Astrocyte (in vitro differentiated cells and primary cell): ENCODE data around the gene RIGI. TPM values are rescaled to one million over a fixed set of nuclear protein-coding genes. Genes with fewer than 3 reads are reported as not detected.

Experiments used
- DNase-seq: peaks from one replicate; pipeline ENCODE4 v3.0.0-alpha.2; 2010; ENCODE audit warnings: low read depth
- FAIRE-seq: peaks from 2 replicates; lab custom pipeline; 2011; peaks lifted over from hg19 to GRCh38; lab: Jason Lieb, UNC
- H2AFZ ChIP-seq: 2 replicates; pipeline ENCODE4 v1.6.0; 2012; ENCODE audit warnings: low read depth, low read length, inconsistent platforms
- H3K27ac ChIP-seq: 2 replicates; pipeline ENCODE4 v1.5.1; 2011; ENCODE audit warnings: low read depth, low read length, inconsistent platforms
- H3K27me3 ChIP-seq: 2 replicates; pipeline ENCODE4 v1.6.0; 2011; ENCODE audit warnings: low read length, inconsistent platforms; ENCODE audit not compliant: insufficient read depth
- H3K36me3 ChIP-seq: 2 replicates; pipeline ENCODE4 v1.5.1; 2011; ENCODE audit warnings: low read length, inconsistent platforms; ENCODE audit not compliant: insufficient read depth
- H3K4me1 ChIP-seq: 2 replicates; pipeline ENCODE4 v1.5.1; 2011; ENCODE audit warnings: low read length, inconsistent platforms; ENCODE audit not compliant: insufficient read depth
- H3K4me2 ChIP-seq: 2 replicates; pipeline ENCODE4 v1.6.0; 2012; ENCODE audit warnings: low read length, inconsistent platforms
- H3K4me3 ChIP-seq: 2 replicates; pipeline ENCODE4 v1.5.1; 2011; ENCODE audit warnings: low read depth, mild to moderate bottlenecking, low read length, inconsistent platforms; ENCODE audit not compliant: insufficient read depth
- H3K79me2 ChIP-seq: 2 replicates; pipeline ENCODE4 v1.6.0; 2012; ENCODE audit warnings: mild to moderate bottlenecking, low read length, inconsistent platforms; ENCODE audit not compliant: insufficient read depth
- H3K9ac ChIP-seq: 2 replicates; pipeline ENCODE4 v1.6.0; 2012; ENCODE audit warnings: mild to moderate bottlenecking, low read length, inconsistent platforms
- H3K9me3 ChIP-seq: 2 replicates; pipeline ENCODE4 v1.5.1; 2012; ENCODE audit warnings: low read depth, mild to moderate bottlenecking, low read length, inconsistent platforms; ENCODE audit not compliant: insufficient read depth
- H4K20me1 ChIP-seq: 2 replicates; pipeline ENCODE4 v1.6.0; 2012; ENCODE audit warnings: low read length, inconsistent platforms; ENCODE audit not compliant: insufficient read depth
- H3K27ac Mint-ChIP-seq: one replicate; pipeline ENCODE4 v1.8.0; 2021; ENCODE audit warnings: mild to moderate bottlenecking, mixed read lengths; ENCODE audit not compliant: unreplicated experiment
- H3K27me3 Mint-ChIP-seq: one replicate; pipeline ENCODE4 v1.8.0; 2021; ENCODE audit warnings: low read depth, mixed read lengths; ENCODE audit not compliant: unreplicated experiment
- H3K36me3 Mint-ChIP-seq: one replicate; pipeline ENCODE4 v1.8.0; 2021; ENCODE audit warnings: low read depth, mixed read lengths; ENCODE audit not compliant: unreplicated experiment
- H3K4me1 Mint-ChIP-seq: one replicate; pipeline ENCODE4 v1.8.0; 2021; ENCODE audit warnings: low read depth, mixed read lengths; ENCODE audit not compliant: unreplicated experiment
- H3K4me3 Mint-ChIP-seq: one replicate; pipeline ENCODE4 v1.8.0; 2021; ENCODE audit warnings: mild to moderate bottlenecking, moderate library complexity, mixed read lengths; ENCODE audit not compliant: unreplicated experiment
- H3K9me3 Mint-ChIP-seq: one replicate; pipeline ENCODE4 v1.8.0; 2021; ENCODE audit warnings: mild to moderate bottlenecking, mixed read lengths; ENCODE audit not compliant: unreplicated experiment
- CTCF ChIP-seq: IDR thresholded peaks from 2 replicates; pipeline ENCODE4 v1.5.1; 2011; ENCODE audit warnings: low read depth, mild to moderate bottlenecking, inconsistent platforms, low read length, moderate library complexity; ENCODE audit not compliant: insufficient read depth
- EZH2 ChIP-seq: IDR thresholded peaks from 2 replicates; pipeline ENCODE4 v1.6.1; 2012; ENCODE audit warnings: mild to moderate bottlenecking, low read length, inconsistent platforms; ENCODE audit not compliant: insufficient read depth
- total RNA-seq: library from RNA; stranded (reverse); gene quantifications from 2 replicates; pipeline ENCODE4 v1.2.1, GENCODE V29; 2021

Gene RIGI
- total RNA-seq, 1 donor from 2014 or later = 164 TPM

DNA sequence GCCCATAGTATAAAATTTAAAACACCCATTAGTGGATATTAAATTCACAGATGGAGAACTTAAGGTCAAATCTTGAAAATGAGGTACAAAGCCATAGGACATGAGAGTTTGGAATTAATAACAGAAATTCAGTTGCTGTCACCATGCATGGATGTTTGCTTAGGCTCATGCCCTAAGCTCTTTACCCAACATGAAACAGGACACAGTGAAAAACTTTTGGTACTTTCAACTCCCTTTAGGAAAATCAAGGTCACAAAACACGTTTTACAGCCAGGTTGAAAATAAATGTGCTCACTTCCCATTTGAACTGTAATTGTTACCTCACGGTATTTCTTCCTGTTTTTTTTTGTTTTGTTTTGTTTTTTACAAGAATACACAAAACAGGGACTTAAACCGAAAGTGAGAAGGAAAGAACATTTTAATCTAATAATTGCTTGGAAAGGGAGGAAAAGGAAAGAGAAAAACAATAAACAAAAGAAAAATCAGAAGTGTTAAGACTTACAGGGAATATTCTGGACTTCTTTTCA lies 32.5 kb upstream of the RIGI start:
- Histone ChIP-seq H3K9ac (no peak overlapping the region), H3K27me3 (no peaks in the 10 kb centered on the region), H3K27ac (no peak overlapping the region), H2AFZ (no peak overlapping the region), H4K20me1 (peaks cover 11% of the 10 kb centered on the region), H3K4me3 (no peak overlapping the region), H3K36me3 (no peaks in the 10 kb centered on the region), H3K4me2 (no peak overlapping the region), H3K9me3 (no peaks in the 10 kb centered on the region), H3K79me2 (peaks cover 40% of the 10 kb centered on the region), H3K4me1 (no peaks in the 10 kb centered on the region)
- H3K27ac Mint-ChIP-seq = no peak overlapping the region
- DNase-seq = no peak
- no peaks in the 10 kb centered on the region for H3K27me3 Mint-ChIP-seq
- H3K4me1 Mint-ChIP-seq = peaks cover 3% of the 10 kb centered on the region
- no peak for TF ChIP-seq EZH2
- no peak for TF ChIP-seq CTCF
- H3K9me3 Mint-ChIP-seq = no peaks in the 10 kb centered on the region
- peak; percentile 9 for FAIRE-seq
- no peaks in the 10 kb centered on the region for H3K36me3 Mint-ChIP-seq
- no peak overlapping the region for H3K4me3 Mint-ChIP-seq

DNA sequence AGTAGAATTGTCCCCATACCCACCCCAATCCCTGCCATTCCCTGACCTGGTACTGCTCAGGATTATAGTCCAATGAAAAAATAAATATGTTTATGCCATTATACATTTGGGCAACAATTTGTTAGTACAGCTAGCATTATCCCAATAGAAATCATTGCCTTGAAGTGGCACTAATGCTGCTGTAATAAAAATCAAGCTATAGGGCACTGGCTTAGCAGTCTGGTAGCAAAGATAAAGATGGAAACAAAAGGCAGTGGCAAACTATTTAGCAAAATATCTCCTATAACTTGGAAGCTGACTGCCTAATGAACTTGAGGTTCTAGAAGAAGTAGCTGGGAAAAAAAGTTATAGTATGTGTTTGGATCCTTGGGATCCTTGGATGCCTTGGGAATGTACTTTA lies 28.6 kb upstream of the RIGI start:
- Histone ChIP-seq H3K27me3 (no peaks in the 10 kb centered on the region), H3K9me3 (no peaks in the 10 kb centered on the region), H3K4me2 (no peak overlapping the region), H3K4me1 (peaks cover 5% of the 10 kb centered on the region), H3K9ac (no peak overlapping the region), H4K20me1 (peaks cover 11% of the 10 kb centered on the region), H3K27ac (no peak overlapping the region), H3K4me3 (no peak overlapping the region), H3K79me2 (peaks cover 50% of the 10 kb centered on the region), H3K36me3 (no peaks in the 10 kb centered on the region), H2AFZ (no peak overlapping the region)
- H3K4me3 Mint-ChIP-seq = no peak overlapping the region
- peaks cover 3% of the 10 kb centered on the region for H3K4me1 Mint-ChIP-seq
- H3K27me3 Mint-ChIP-seq = no peaks in the 10 kb centered on the region
- TF ChIP-seq EZH2 (no peak), CTCF (no peak)
- DNase-seq = no peak
- FAIRE-seq = no peak
- no peaks in the 10 kb centered on the region for H3K9me3 Mint-ChIP-seq
- peaks cover 2% of the 10 kb centered on the region for H3K36me3 Mint-ChIP-seq
- H3K27ac Mint-ChIP-seq = no peak overlapping the region

GRCh38 chr9:32554107-32554506 lies 28.1 kb upstream of the RIGI start:
- H3K4me3 ChIP-seq = no peak overlapping the region
- no peaks in the 10 kb centered on the region for H3K9me3 ChIP-seq
- Mint-ChIP-seq H3K36me3 (peaks cover 2% of the 10 kb centered on the region), H3K4me3 (peak overlapping the region; percentile 17), H3K4me1 (peaks cover 6% of the 10 kb centered on the region), H3K9me3 (no peaks in the 10 kb centered on the region), H3K27ac (no peak overlapping the region), H3K27me3 (no peaks in the 10 kb centered on the region)
- TF ChIP-seq CTCF (no peak), EZH2 (no peak)
- no peak overlapping the region for H3K4me2 ChIP-seq
- no peak overlapping the region for H3K9ac ChIP-seq
- DNase-seq = no peak
- H3K27me3 ChIP-seq = no peaks in the 10 kb centered on the region
- H3K4me1 ChIP-seq = peaks cover 5% of the 10 kb centered on the region
- FAIRE-seq = no peak
- no peaks in the 10 kb centered on the region for H3K36me3 ChIP-seq
- H3K27ac ChIP-seq = no peak overlapping the region
- no peak overlapping the region for H2AFZ ChIP-seq
- H4K20me1 ChIP-seq = peaks cover 16% of the 10 kb centered on the region
- H3K79me2 ChIP-seq = peaks cover 50% of the 10 kb centered on the region
